Ovary (tissue), 9 donors: Measurements from ENCODE around the gene LENEP. TPM values are rescaled to one million over a fixed set of nuclear protein-coding genes. Genes with fewer than 3 reads are reported as not detected.
A peak's percentile ranks its signal among the peaks of the same experiment; 100 is the strongest.
"Not testable (repeated sequence)": the region's sequence is repeated elsewhere in the genome, so short reads cannot be mapped to it uniquely, and the experiment has no call there.

Experiments used
- DNase-seq, 5 donors: peaks; one replicate each; pipeline ENCODE4 v3.0.0-alpha.2; 2019 to 2020
- H3K27ac ChIP-seq, 2 donors: fragments of 200-600 bp; one replicate each; pipeline versions ENCODE4 v1.5.1 to v1.8.0; 2019 to 2022
- H3K27me3 ChIP-seq: fragments of 200-600 bp; one replicate; pipeline ENCODE4 v1.8.0; 2022
- H3K36me3 ChIP-seq: fragments of 200-600 bp; sonication (generic); one replicate; pipeline ENCODE4 v1.5.1; 2019
- H3K4me1 ChIP-seq: one replicate; pipeline ENCODE4 v1.8.1; 2013; ENCODE audit warnings: mild to moderate bottlenecking, moderate library complexity; ENCODE audit not compliant: insufficient read depth
- H3K4me3 ChIP-seq: fragments of 200-600 bp; sonication (generic); one replicate; pipeline ENCODE4 v1.5.1; 2017
- H3K9me3 ChIP-seq, 2 donors: fragments of 200-600 bp in 1 of 2; sonication (generic) in 1 of 2; one replicate each; pipeline versions ENCODE4 v1.5.1 to v1.8.1; 2013 to 2019; ENCODE audit warnings: mild to moderate bottlenecking in 1 of 2, moderate library complexity in 1 of 2
- EP300 ChIP-seq: sonication (generic); formaldehyde crosslinking; IDR thresholded peaks from one replicate; pipeline ENCODE4 v1.6.1; 2017; ENCODE audit warnings: antibody characterized with exemption
- POLR2A ChIP-seq: fragments of 450-650 bp; IDR thresholded peaks from one replicate; pipeline ENCODE4 v1.6.1; 2017; ENCODE audit warnings: antibody characterized with exemption, mild to moderate bottlenecking, moderate library complexity
- WGBS, 3 donors: extraction: QIAGEN DNeasy Blood & Tissue Kit in 1 of 3; methylation state at CpG; one replicate each; pipeline versions ENCODE4 v1.1.5 to v1.1.7; 2013 to 2017; 5-methylcytosine and 5-hydroxymethylcytosine counted together
- intact Hi-C, 4 donors: fragments of 100-400 bp; cut with DNase I; formaldehyde crosslinking; loops; one replicate each; pipeline versions ENCODE4 v1.11.0 to v1.15.1; 2022 to 2023
- polyA plus RNA-seq, 2 donors: library from polyadenylated mRNA; stranded (reverse); fragments of 200-250 nt in 1 of 2; fragments of 350-450 nt in 1 of 2; fragmentation: Illumina TruSeq in 1 of 2; extraction: RNeasy Lipid Tissue Mini Kit (QIAGEN cat#74804) in 1 of 2; gene quantifications; one replicate each; pipeline ENCODE4 v1.2.3, GENCODE V29; 2013 to 2014
- total RNA-seq, 7 donors: library from RNA; depleted of rRNA in 2 of 7; stranded (reverse); fragments of >200 nt in 2 of 7; fragmentation: NEBNext Ultra II Directional in 3 of 7; extraction: Animal tissue kit (Norgen Biotek cat#: 25700) in 3 of 7; gene quantifications; one replicate each; pipeline versions ENCODE4 v1.1.0 to v1.2.4, GENCODE V29; 2016 to 2023
- TF ChIP-seq, protein P1 (sequence below), 3 donors: fragments of 450-650 bp in 2 of 3; fragments of 200-600 bp in 1 of 3; IDR thresholded peaks; one replicate each; pipeline versions ENCODE4 v1.5.1 to v1.8.0; 2016 to 2022; ENCODE audit warnings: antibody characterized with exemption in 3 of 3, mild to moderate bottlenecking in 1 of 3
- donor health status: DM: no; HTN: no; CAD: no; lungs with moderate emphysema.
- donor health status: DM: no; HTN: no; CAD: no.
- donor health status: Bipolar disorder and iron deficiency.
- donor health status: DM: yes; HTN: yes; CAD: no.
- donor health status: DM: no; HTN: no; CAD: no.
- donor health status: DM: yes; HTN: yes; CAD: no.

The LENEP gene
- total and polyA plus RNA-seq, 9 donors = not detected

DNA sequence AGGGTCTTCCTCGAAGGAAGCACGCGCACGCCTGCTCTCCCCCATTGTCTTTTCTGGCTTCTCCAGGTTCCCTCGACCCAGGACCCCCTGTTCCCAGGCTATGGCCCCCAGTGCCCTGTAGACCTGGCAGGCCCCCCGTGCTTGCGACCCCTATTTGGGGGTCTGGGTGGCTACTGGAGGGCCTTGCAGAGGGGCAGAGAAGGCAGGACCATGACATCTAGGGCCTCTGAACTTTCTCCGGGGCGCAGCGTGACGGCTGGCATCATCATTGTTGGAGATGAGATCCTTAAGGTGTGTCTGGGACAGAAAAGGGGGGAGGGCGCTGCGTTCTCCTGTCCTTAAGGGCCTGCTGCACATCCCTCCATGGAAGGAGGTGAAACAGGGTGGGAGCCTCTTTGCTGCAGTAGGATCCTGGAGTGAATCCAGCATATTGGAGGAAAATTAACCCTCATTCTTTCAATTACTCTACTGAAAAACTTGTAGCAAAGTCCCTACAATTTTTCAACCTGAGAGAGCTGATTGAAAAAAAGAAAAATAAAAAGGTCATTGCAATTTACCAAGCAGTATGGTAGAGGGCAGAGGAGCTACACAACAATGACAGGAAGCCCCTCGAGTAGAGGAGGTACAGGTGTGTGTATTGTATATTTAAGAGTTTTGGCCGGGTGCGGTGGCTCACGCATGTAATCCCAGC, 9.5 kb upstream of the LENEP start:
- Histone ChIP-seq H3K27ac (no peak overlapping the region), H3K4me3 (peak overlapping the region; percentile 50), H3K27me3 (no peaks in the 10 kb centered on the region), H3K4me1 (peaks cover 3% of the 10 kb centered on the region), H3K9me3 (no peaks in the 10 kb centered on the region), H3K36me3 (no peaks in the 10 kb centered on the region)
- 10 to 14% (median 13%) methylated on average over 17 of the region's 17 CpGs for WGBS, 3 donors
- intact Hi-C loops = no loop called here
- no peak for TF ChIP-seq EP300
- TF ChIP-seq, protein P1, sequence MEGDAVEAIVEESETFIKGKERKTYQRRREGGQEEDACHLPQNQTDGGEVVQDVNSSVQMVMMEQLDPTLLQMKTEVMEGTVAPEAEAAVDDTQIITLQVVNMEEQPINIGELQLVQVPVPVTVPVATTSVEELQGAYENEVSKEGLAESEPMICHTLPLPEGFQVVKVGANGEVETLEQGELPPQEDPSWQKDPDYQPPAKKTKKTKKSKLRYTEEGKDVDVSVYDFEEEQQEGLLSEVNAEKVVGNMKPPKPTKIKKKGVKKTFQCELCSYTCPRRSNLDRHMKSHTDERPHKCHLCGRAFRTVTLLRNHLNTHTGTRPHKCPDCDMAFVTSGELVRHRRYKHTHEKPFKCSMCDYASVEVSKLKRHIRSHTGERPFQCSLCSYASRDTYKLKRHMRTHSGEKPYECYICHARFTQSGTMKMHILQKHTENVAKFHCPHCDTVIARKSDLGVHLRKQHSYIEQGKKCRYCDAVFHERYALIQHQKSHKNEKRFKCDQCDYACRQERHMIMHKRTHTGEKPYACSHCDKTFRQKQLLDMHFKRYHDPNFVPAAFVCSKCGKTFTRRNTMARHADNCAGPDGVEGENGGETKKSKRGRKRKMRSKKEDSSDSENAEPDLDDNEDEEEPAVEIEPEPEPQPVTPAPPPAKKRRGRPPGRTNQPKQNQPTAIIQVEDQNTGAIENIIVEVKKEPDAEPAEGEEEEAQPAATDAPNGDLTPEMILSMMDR (IDR thresholded peaks at IDR 0.05) = no peak
- no peak for TF ChIP-seq POLR2A
- no peak for DNase-seq

GRCh38 chr1:154986736-154987135, 6.7 kb upstream of the LENEP start:
- H3K27ac ChIP-seq, H3K4me1 ChIP-seq, intact Hi-C loops, H3K4me3 ChIP-seq, H3K36me3 ChIP-seq, H3K9me3 ChIP-seq, H3K27me3 ChIP-seq, DNase-seq: not testable (repeated sequence)
- WGBS, 3 donors = 86 to 92% (median 87%) methylated on average over 4 of the region's 4 CpGs

DNA sequence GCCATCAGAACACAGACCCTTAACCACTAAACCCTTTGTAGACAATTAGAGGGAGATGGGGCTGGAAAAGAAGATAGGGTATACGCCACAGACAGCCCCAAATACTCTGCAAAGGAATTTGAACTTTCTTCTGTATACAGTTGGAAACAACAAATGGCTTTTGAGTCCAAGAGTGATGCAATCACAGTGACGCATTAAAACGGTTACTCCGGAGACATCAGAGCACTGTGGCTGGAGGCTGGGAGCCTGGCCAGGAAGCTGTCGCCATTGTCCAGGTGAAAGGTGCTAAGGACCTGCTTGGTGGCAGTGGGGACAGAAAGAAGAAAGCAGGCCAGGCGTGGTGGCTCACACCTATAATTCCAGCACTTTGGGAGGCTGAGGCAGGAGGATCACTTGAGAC, 6.1 kb upstream of the LENEP start:
- H3K27me3 ChIP-seq = no peaks in the 10 kb centered on the region
- H3K36me3 ChIP-seq = no peaks in the 10 kb centered on the region
- H3K9me3 ChIP-seq = no peaks in the 10 kb centered on the region
- 86 to 88% (median 86%) methylated on average over 6 of the region's 6 CpGs for WGBS, 3 donors
- no peak overlapping the region for H3K27ac ChIP-seq
- peaks cover 2% of the 10 kb centered on the region for H3K4me1 ChIP-seq
- TF ChIP-seq, protein P1 (IDR thresholded peaks at IDR 0.05) = no peak
- TF ChIP-seq EP300 (no peak), POLR2A (no peak)
- intact Hi-C loops = no loop called here
- no peak overlapping the region for H3K4me3 ChIP-seq
- DNase-seq = no peak

- no peak overlapping the region for H3K4me3 ChIP-seq
- no peaks in the 10 kb centered on the region for H3K9me3 ChIP-seq
- no peak overlapping the region for H3K27ac ChIP-seq
- DNase-seq = no peak
- peaks cover 2% of the 10 kb centered on the region for H3K4me1 ChIP-seq
- TF ChIP-seq POLR2A (no peak), EP300 (no peak)
- TF ChIP-seq, protein P1 (IDR thresholded peaks at IDR 0.05) = no peak
- intact Hi-C loops = no loop called here
- H3K27me3 ChIP-seq = no peaks in the 10 kb centered on the region
- H3K36me3 ChIP-seq = no peaks in the 10 kb centered on the region
- WGBS, 3 donors = 83 to 87% (median 84%) methylated on average over 17 of the region's 17 CpGs
Observed at GRCh38 chr1:154988058-154988954, 5.1 kb upstream of the LENEP start.
